ENCODE measurements around the gene ATG2B.

DNA sequence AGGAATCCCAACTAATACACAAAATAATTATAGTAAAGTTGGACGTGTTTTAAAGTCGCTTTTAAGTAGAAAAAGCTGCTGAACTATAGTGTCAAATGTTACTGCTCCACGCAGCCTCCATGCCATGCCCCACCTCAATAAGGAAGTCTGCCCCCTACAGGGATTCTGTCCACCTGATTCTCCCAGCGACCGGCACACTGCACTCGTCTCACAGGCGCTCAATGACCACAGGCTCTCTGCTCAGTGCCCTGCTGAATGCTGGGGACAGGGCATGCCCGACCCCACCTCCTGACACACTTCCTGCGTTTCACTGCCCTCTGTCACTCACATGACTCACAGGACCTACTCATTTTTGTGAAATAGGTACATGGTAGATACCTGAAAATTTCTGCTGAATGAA lies 58.2 kb downstream of the ATG2B start:
- TF ChIP-seq EP300 (IDR thresholded peaks at IDR 0.05) = no peak
- TF ChIP-seq POLR2A (IDR thresholded peaks at IDR 0.05) = no peak
- TF ChIP-seq CTCF (IDR thresholded peaks at IDR 0.05) = no peak

Measured in tibial nerve (tissue), 4 donors.